Activated CD4-positive, alpha-beta memory T cell treated with anti-CD3 and anti-CD28 coated beads, Interleukin-2, amount 10 ng/mL, durations not matched to agents 7 days and 5 days (primary cell): Measurements from ENCODE around the gene F8A2. TPM values are rescaled to one million over a fixed set of nuclear protein-coding genes. Genes with fewer than 3 reads are reported as not detected.

Source experiments
- CTCF ChIA-PET: fragments of 350-600 bp; sonication (Branson Sonifier 250); formaldehyde crosslinking; loops from one replicate; lab custom pipeline; 2021; ENCODE audit warnings: antibody characterized with exemption, inconsistent platforms; lab: Charles Lee
- POLR2A ChIA-PET: fragments of 350-600 bp; sonication (Branson Sonifier 250); formaldehyde crosslinking; loops from one replicate; lab custom pipeline; 2021; ENCODE audit warnings: antibody characterized with exemption; lab: Charles Lee
- DNase-seq: peaks from one replicate; pipeline ENCODE4 v3.0.0-alpha.2; 2020
- H3K27ac Mint-ChIP-seq: one replicate; pipeline ENCODE4 v1.8.0; 2021; ENCODE audit warnings: mild to moderate bottlenecking, mixed read lengths
- H3K27me3 Mint-ChIP-seq: one replicate; pipeline ENCODE4 v1.8.0; 2021; ENCODE audit warnings: mixed read lengths
- H3K36me3 Mint-ChIP-seq: one replicate; pipeline ENCODE4 v1.8.0; 2021; ENCODE audit warnings: low read depth, mixed read lengths
- H3K4me1 Mint-ChIP-seq: one replicate; pipeline ENCODE4 v1.8.0; 2021; ENCODE audit warnings: mixed read lengths
- H3K4me3 Mint-ChIP-seq: one replicate; pipeline ENCODE4 v1.8.0; 2021; ENCODE audit warnings: mild to moderate bottlenecking, mixed read lengths
- H3K9me3 Mint-ChIP-seq: one replicate; pipeline ENCODE4 v1.8.0; 2021; ENCODE audit warnings: mixed read lengths
- total RNA-seq, 2 experiments: library from RNA; stranded (reverse); gene quantifications; one replicate each; pipeline ENCODE4 v1.2.3, GENCODE V29; 2021

F8A2 gene
- total RNA-seq, 2 experiments from 2014 or later: not detected

DNA sequence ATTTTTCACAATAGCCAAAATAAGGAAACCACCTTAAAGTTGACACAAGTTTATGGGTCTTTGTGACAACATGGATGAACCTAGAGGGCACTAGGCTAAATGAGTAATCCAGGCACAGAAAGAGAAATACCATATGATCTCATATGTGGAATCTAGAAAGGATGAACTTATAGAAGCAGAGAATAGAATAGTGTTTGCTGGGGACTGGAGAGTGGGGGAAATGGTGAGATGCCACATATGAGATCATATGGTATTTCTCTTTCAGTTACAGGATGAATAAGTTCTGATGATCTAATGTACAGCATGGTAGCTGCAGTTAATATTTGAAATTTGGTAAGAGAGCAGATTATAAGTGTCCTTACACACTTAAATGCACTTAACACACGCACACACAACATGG, 35.9 kb downstream of the F8A2 start:
- CTCF ChIA-PET: interaction anchor here (0.7 kb wide), 1 partner anchor 242 kb away, joined by 4 read pairs; no protein-coding TSS in a partner anchor
- Mint-ChIP-seq H3K27me3 (no peaks in the 10 kb centered on the region), H3K4me3 (no peak overlapping the region)

More for the DNA sequence above, 35.9 kb downstream of the F8A2 start:
- no peaks in the 10 kb centered on the region for H3K4me1 Mint-ChIP-seq
- POLR2A ChIA-PET: no interaction called here
- no peak overlapping the region for H3K27ac Mint-ChIP-seq
- no peak for DNase-seq
- no peaks in the 10 kb centered on the region for H3K9me3 Mint-ChIP-seq
- no peaks in the 10 kb centered on the region for H3K36me3 Mint-ChIP-seq

Other genes with a start within 250 kb of the F8A2 start
- gene VBP1, start 165.6 kb upstream of the F8A2 start, total RNA-seq: 10 to 100 TPM; 51.6 to 61.9 TPM
- gene RAB39B, start 117.6 kb upstream of the F8A2 start, total RNA-seq: 10 to 100 TPM; 13.6 to 14.7 TPM
- under 1 TPM; 0.50 to 0.65 TPM for gene CLIC2, start 47.5 kb upstream of the F8A2 start, total RNA-seq
- gene F8A3, start 76.5 kb downstream of the F8A2 start, total RNA-seq: under 1 TPM; 0.40 to 0.50 TPM
- gene SPRY3, start 230.5 kb downstream of the F8A2 start, total RNA-seq: under 1 TPM; 0.40 to 0.43 TPM
- 10 to 100 TPM; 10.3 to 12.1 TPM for gene TMLHE, start 230.9 kb downstream of the F8A2 start, total RNA-seq